ENCODE measurements around the gene MLLT10.

GRCh38 chr10:21547246-21547645 is 13.2 kb downstream of the MLLT10 start:
- TF ChIP-seq MAX (CRISPR knock-in tag; IDR thresholded peaks at IDR 0.05) (no peak), IRF1 (CRISPR knock-in tag; IDR thresholded peaks at IDR 0.05) (no peak)
- TF ChIP-seq, protein P1, sequence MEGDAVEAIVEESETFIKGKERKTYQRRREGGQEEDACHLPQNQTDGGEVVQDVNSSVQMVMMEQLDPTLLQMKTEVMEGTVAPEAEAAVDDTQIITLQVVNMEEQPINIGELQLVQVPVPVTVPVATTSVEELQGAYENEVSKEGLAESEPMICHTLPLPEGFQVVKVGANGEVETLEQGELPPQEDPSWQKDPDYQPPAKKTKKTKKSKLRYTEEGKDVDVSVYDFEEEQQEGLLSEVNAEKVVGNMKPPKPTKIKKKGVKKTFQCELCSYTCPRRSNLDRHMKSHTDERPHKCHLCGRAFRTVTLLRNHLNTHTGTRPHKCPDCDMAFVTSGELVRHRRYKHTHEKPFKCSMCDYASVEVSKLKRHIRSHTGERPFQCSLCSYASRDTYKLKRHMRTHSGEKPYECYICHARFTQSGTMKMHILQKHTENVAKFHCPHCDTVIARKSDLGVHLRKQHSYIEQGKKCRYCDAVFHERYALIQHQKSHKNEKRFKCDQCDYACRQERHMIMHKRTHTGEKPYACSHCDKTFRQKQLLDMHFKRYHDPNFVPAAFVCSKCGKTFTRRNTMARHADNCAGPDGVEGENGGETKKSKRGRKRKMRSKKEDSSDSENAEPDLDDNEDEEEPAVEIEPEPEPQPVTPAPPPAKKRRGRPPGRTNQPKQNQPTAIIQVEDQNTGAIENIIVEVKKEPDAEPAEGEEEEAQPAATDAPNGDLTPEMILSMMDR (IDR thresholded peaks at IDR 0.05) = no peak
- TF ChIP-seq, protein P2, sequence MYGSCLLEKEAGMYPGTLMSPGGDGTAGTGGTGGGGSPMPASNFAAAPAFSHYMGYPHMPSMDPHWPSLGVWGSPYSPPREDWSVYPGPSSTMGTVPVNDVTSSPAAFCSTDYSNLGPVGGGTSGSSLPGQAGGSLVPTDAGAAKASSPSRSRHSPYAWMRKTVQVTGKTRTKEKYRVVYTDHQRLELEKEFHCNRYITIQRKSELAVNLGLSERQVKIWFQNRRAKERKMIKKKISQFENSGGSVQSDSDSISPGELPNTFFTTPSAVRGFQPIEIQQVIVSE (CRISPR knock-in tag; IDR thresholded peaks at IDR 0.05; ENCODE audit: borderline replicate concordance) = no peak

All from WTC11 (cell line).